Smooth muscle cell (in vitro differentiated cells): ENCODE results near the gene CSE1L. TPM values are rescaled to one million over a fixed set of nuclear protein-coding genes. Genes with fewer than 3 reads are reported as not detected.

Experiments used
- DNase-seq: peaks from one replicate; lab custom pipeline; 2025; ENCODE audit not compliant: unreplicated experiment; lab: John Stamatoyannopoulos, UW
- H2AFZ ChIP-seq: fragments of 200-600 bp; sonication (generic); 2 replicates; pipeline ENCODE4 v1.6.0; 2016; ENCODE audit warnings: antibody characterized with exemption, low read depth, mild to moderate bottlenecking
- H3F3A ChIP-seq: fragments of 200-600 bp; sonication (generic); 2 replicates; pipeline ENCODE4 v1.6.0; 2017; ENCODE audit warnings: antibody characterized with exemption, low read depth
- H3K27ac ChIP-seq: fragments of 200-600 bp; sonication (generic); 2 replicates; pipeline ENCODE4 v1.5.1; 2016; ENCODE audit warnings: low read depth, mild to moderate bottlenecking
- H3K27me3 ChIP-seq: fragments of 200-600 bp; sonication (generic); 2 replicates; pipeline ENCODE4 v1.6.1; 2016; ENCODE audit warnings: low read depth, mild to moderate bottlenecking
- H3K36me3 ChIP-seq: fragments of 200-600 bp; sonication (generic); 2 replicates; pipeline ENCODE4 v1.5.1; 2016; ENCODE audit warnings: low read depth
- H3K4me1 ChIP-seq: fragments of 200-600 bp; sonication (generic); 2 replicates; pipeline ENCODE4 v1.5.1; 2016; ENCODE audit warnings: low read depth
- H3K4me2 ChIP-seq: fragments of 200-600 bp; sonication (generic); 2 replicates; pipeline ENCODE4 v1.6.0; 2016; ENCODE audit warnings: mild to moderate bottlenecking
- H3K4me3 ChIP-seq: fragments of 200-600 bp; sonication (generic); 2 replicates; pipeline ENCODE4 v1.5.1; 2016; ENCODE audit warnings: mild to moderate bottlenecking
- H3K79me2 ChIP-seq: fragments of 200-600 bp; sonication (generic); 2 replicates; pipeline ENCODE4 v1.6.0; 2016; ENCODE audit warnings: low read depth, mild to moderate bottlenecking
- H3K9ac ChIP-seq: fragments of 200-600 bp; sonication (generic); 2 replicates; pipeline ENCODE4 v1.6.0; 2016; ENCODE audit warnings: low read depth
- H3K9me3 ChIP-seq: fragments of 200-600 bp; sonication (generic); replicated peaks from 2 replicates; pipeline ENCODE4 v1.5.1; 2016; ENCODE audit warnings: low read depth
- H4K20me1 ChIP-seq: fragments of 200-600 bp; sonication (generic); 2 replicates; pipeline ENCODE4 v1.6.0; 2016; ENCODE audit warnings: low read depth
- CTCF ChIP-seq: fragments of 200-600 bp; sonication (generic); IDR thresholded peaks from 2 replicates; pipeline ENCODE4 v1.5.1; 2017; ENCODE audit warnings: borderline replicate concordance, mild to moderate bottlenecking, antibody characterized with exemption; ENCODE audit not compliant: insufficient read depth, poor library complexity, severe bottlenecking
- WGBS: methylation state at CpG from one replicate; pipeline ENCODE4 v1.1.7; 2016; ENCODE audit warnings: low lambda C conversion rate; 5-methylcytosine and 5-hydroxymethylcytosine counted together
- polyA plus RNA-seq: library from polyadenylated mRNA; unstranded; fragments of >200 nt; fragmentation: Nextera tagmentation; extraction: Ambion mirVana; gene quantifications from 2 replicates; pipeline ENCODE4 v1.2.1, GENCODE V29; 2016
- total RNA-seq: library from RNA; depleted of rRNA; stranded (reverse); fragments of >200 nt; gene quantifications from 2 replicates; pipeline ENCODE4 v1.2.3, GENCODE V29; 2014

Gene CSE1L
- total and polyA plus RNA-seq, 2 experiments from 2014 or later: 42.0 to 98.6 TPM

DNA sequence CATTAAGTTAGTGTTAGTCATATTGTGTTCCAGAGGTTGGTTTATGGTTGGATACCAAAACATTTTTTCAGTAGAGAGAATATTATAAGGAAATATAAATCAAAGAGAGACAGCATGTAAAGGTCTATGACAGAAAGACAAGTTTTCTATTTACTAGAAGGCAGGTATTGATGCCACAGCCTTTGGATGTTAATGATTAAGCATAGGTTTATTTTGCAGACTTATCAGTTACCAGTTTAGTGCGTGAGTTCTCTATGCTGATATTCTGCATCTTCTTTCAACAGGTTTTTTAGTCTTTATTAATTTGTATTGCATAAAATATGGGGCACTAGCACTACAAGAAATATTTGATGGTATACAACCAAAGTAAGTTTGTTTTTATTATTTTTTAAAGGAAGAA is 45.6 kb downstream of the CSE1L start:
- peaks cover 53% of the 10 kb centered on the region for H3K36me3 ChIP-seq
- H3K9ac ChIP-seq: no peak overlapping the region
- H3F3A ChIP-seq: no peaks in the 10 kb centered on the region
- no peak for DNase-seq
- H3K27ac ChIP-seq: no peak overlapping the region
- H3K27me3 ChIP-seq: no peaks in the 10 kb centered on the region
- TF ChIP-seq CTCF: no peak
- H4K20me1 ChIP-seq: no peaks in the 10 kb centered on the region
- H3K4me3 ChIP-seq: no peak overlapping the region
- 100% methylated on average over 1 of the region's 1 CpG for WGBS
- H3K79me2 ChIP-seq: no peaks in the 10 kb centered on the region
- H2AFZ ChIP-seq: no peak overlapping the region
- no peaks in the 10 kb centered on the region for H3K4me1 ChIP-seq
- no peaks in the 10 kb centered on the region for H3K9me3 ChIP-seq
- no peak overlapping the region for H3K4me2 ChIP-seq

DNA sequence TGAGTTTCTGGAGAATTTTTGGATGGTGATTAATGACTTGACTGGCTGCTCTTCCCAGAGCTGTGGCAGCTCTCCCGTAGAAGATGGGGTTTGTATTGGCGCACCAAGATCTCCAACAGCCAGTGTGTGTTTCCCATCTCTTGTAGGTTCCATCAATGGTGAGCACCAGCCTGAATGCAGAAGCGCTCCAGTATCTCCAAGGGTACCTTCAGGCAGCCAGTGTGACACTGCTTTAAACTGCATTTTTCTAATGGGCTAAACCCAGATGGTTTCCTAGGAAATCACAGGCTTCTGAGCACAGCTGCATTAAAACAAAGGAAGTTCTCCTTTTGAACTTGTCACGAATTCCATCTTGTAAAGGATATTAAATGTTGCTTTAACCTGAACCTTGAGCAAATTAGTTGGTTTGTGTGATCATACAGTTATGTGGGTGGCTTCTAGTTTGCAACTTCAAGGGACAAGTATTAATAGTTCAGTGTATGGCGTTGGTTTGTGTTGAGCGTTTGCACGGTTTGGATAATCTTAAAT is 50.2 kb downstream of the CSE1L start:
- DNase-seq: no peak
- Histone ChIP-seq H3K27ac (no peak overlapping the region), H3K9ac (no peak overlapping the region), H3K79me2 (no peaks in the 10 kb centered on the region), H3K27me3 (no peaks in the 10 kb centered on the region), H3K4me2 (no peak overlapping the region), H3K4me1 (no peaks in the 10 kb centered on the region), H4K20me1 (no peaks in the 10 kb centered on the region), H3K9me3 (no peaks in the 10 kb centered on the region), H3K36me3 (peaks cover 22% of the 10 kb centered on the region), H2AFZ (no peak overlapping the region), H3K4me3 (no peak overlapping the region), H3F3A (no peaks in the 10 kb centered on the region)
- no peak for TF ChIP-seq CTCF
- WGBS: over 99% methylated on average over 7 of the region's 7 CpGs

GRCh38 chr20:49097159-49097558 is 51.0 kb downstream of the CSE1L start:
- H3K36me3 ChIP-seq: peaks cover 14% of the 10 kb centered on the region
- H3K9ac ChIP-seq: no peak overlapping the region
- no peak overlapping the region for H2AFZ ChIP-seq
- no peaks in the 10 kb centered on the region for H3F3A ChIP-seq
- no peak overlapping the region for H3K4me2 ChIP-seq
- DNase-seq: no peak
- H4K20me1 ChIP-seq: no peaks in the 10 kb centered on the region
- H3K4me1 ChIP-seq: no peaks in the 10 kb centered on the region
- no peaks in the 10 kb centered on the region for H3K27me3 ChIP-seq
- 99% methylated on average over 7 of the region's 7 CpGs for WGBS
- no peak for TF ChIP-seq CTCF
- H3K4me3 ChIP-seq: no peak overlapping the region
- no peak overlapping the region for H3K27ac ChIP-seq
- no peaks in the 10 kb centered on the region for H3K9me3 ChIP-seq
- H3K79me2 ChIP-seq: no peaks in the 10 kb centered on the region

- Histone ChIP-seq H3K36me3 (peaks cover 14% of the 10 kb centered on the region), H3K4me1 (no peaks in the 10 kb centered on the region), H3K9me3 (no peaks in the 10 kb centered on the region), H3K4me3 (no peak overlapping the region), H3K4me2 (no peak overlapping the region), H3K79me2 (no peaks in the 10 kb centered on the region), H4K20me1 (no peaks in the 10 kb centered on the region), H2AFZ (no peak overlapping the region), H3K9ac (no peak overlapping the region), H3F3A (no peaks in the 10 kb centered on the region), H3K27me3 (no peaks in the 10 kb centered on the region), H3K27ac (no peak overlapping the region)
- DNase-seq: no peak
- 97% methylated on average over 4 of the region's 4 CpGs for WGBS
- no peak for TF ChIP-seq CTCF
Observed at GRCh38 chr20:49098136-49098535, 52.0 kb downstream of the CSE1L start.
